Right lobe of liver (tissue), 6 donors: Measurements from ENCODE around the gene PRKCD. TPM values are rescaled to one million over a fixed set of nuclear protein-coding genes. Genes with fewer than 3 reads are reported as not detected.
A peak's percentile ranks its signal among the peaks of the same experiment; 100 is the strongest.

ENCODE experiments used
- ATAC-seq, 4 donors: fragments of 200-7000 bp; cut with Tn5 transposase; one replicate each; pipeline ENCODE4 v1.9.1; 2020; ENCODE audit warnings: mild to moderate bottlenecking in 4 of 4, moderate library complexity in 4 of 4
- DNase-seq, 3 donors: peaks; one replicate each; pipeline ENCODE4 v3.0.0-alpha.2; 2020
- H3K27ac ChIP-seq, 3 donors: fragments of 200-600 bp; one replicate each; pipeline ENCODE4 v1.8.0; 2022
- H3K27me3 ChIP-seq, 2 donors: fragments of 200-600 bp; one replicate each; pipeline ENCODE4 v1.8.0; 2022
- H3K36me3 ChIP-seq, 4 donors: fragments of 200-600 bp; sonication (generic) in 1 of 4; one replicate each; pipeline versions ENCODE4 v1.5.1 to v1.8.0; 2017 to 2022; ENCODE audit warnings: control low read depth in 1 of 4
- H3K4me1 ChIP-seq, 4 donors: fragments of 200-600 bp; sonication (generic) in 1 of 4; one replicate each; pipeline versions ENCODE4 v1.5.1 to v1.8.0; 2017 to 2022; ENCODE audit warnings: control low read depth in 1 of 4
- H3K4me3 ChIP-seq, 3 donors: fragments of 200-600 bp; one replicate each; pipeline ENCODE4 v1.8.0; 2022
- H3K9me3 ChIP-seq, 4 donors: fragments of 200-600 bp; sonication (generic) in 1 of 4; one replicate each; pipeline versions ENCODE4 v1.5.1 to v1.8.0; 2017 to 2022; ENCODE audit warnings: control low read depth in 1 of 4
- CTCF ChIP-seq, 4 donors: fragments of 200-600 bp in 3 of 4; fragments of 450-650 bp in 1 of 4; IDR thresholded peaks; one replicate each; pipeline versions ENCODE4 v1.5.1 to v1.8.0; 2016 to 2022; ENCODE audit warnings: antibody characterized with exemption in 4 of 4, mild to moderate bottlenecking in 2 of 4
- POLR2A ChIP-seq: fragments of 450-650 bp; IDR thresholded peaks from one replicate; pipeline ENCODE4 v1.6.1; 2017; ENCODE audit warnings: antibody characterized with exemption, mild to moderate bottlenecking
- WGBS: methylation state at CpG from one replicate; pipeline ENCODE4 v1.1.6; 2018; ENCODE audit warnings: low coverage, low lambda C conversion rate; ENCODE audit not compliant: insufficient coverage; ENCODE audit errors: missing lambda C conversion rate; 5-methylcytosine and 5-hydroxymethylcytosine counted together
- intact Hi-C, 2 donors: fragments of 100-400 bp; cut with DNase I; formaldehyde crosslinking; loops; one replicate each; pipeline versions ENCODE4 v1.11.2 to v1.14.1; 2022
- total RNA-seq, 6 experiments: library from RNA; depleted of rRNA in 2 of 6; stranded (reverse); fragments of >200 nt in 2 of 6; fragmentation: NEBNext Ultra II Directional in 3 of 6; extraction: Animal tissue kit (Norgen Biotek cat#: 25700) in 3 of 6; gene quantifications; one replicate each; pipeline versions ENCODE4 v1.1.0 to v1.2.4, GENCODE V29; 2016 to 2023
- donor health status: DM: no; HTN: yes; CAD: no.
- donor health status: DM: no; HTN: no; CAD: no.
- donor health status: DM: no; HTN: no; CAD: no.
- donor health status: DM: no; HTN: yes; CAD: no.
- donor health status: DM: no; HTN: yes; CAD: no.

The PRKCD gene
- total RNA-seq, 6 experiments from 2014 or later = 3.5 to 8.3 (median 5.1) TPM

DNA sequence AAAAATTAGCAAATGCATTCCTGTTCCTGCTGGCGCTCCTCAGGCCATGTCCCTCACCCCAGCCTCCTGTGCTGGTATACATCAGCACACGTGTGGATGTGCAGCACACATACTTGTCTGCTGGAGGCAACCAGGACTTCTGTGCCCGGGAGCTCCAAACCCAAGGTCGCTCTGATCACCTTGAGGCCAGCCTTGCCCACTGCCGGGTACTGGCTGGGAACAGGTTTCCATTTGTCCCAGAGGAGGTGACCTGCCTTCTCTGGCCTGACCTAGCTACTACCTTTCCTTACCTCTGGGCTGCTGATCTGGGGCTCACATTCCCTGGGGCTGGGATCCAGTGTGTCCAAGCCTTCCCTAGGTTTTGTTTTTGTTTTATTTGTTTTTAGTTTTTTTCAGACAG, 12.1 kb downstream of the PRKCD start:
- Histone ChIP-seq H3K27me3 (no peaks in the 10 kb centered on the region), H3K4me3 (no peak overlapping the region), H3K4me1 (no peaks in the 10 kb centered on the region), H3K9me3 (no peaks in the 10 kb centered on the region), H3K27ac (no peak overlapping the region), H3K36me3 (peaks cover 0 to 4% (median 0%) of the 10 kb centered on the region in 4 donors)
- WGBS = 92% methylated on average over 3 of the region's 5 CpGs
- no peak for DNase-seq
- intact Hi-C loops = no loop called here
- ATAC-seq = no peak
- TF ChIP-seq POLR2A (no peak), CTCF (IDR thresholded peaks at IDR 0.05) (no peak)

- Histone ChIP-seq H3K9me3 (no peaks in the 10 kb centered on the region), H3K27ac (no peak overlapping the region), H3K4me1 (no peaks in the 10 kb centered on the region), H3K4me3 (no peak overlapping the region), H3K36me3 (peaks cover 0 to 4% (median under 1%) of the 10 kb centered on the region in 4 donors), H3K27me3 (no peaks in the 10 kb centered on the region)
- ATAC-seq (no peak), DNase-seq (no peak)
- intact Hi-C loops = no loop called here
- TF ChIP-seq POLR2A (no peak), CTCF (IDR thresholded peaks at IDR 0.05) (no peak)
- WGBS = 79% methylated on average over 3 of the region's 9 CpGs
Measured at GRCh38 chr3:53174346-53175250, 13.6 kb downstream of the PRKCD start.

DNA sequence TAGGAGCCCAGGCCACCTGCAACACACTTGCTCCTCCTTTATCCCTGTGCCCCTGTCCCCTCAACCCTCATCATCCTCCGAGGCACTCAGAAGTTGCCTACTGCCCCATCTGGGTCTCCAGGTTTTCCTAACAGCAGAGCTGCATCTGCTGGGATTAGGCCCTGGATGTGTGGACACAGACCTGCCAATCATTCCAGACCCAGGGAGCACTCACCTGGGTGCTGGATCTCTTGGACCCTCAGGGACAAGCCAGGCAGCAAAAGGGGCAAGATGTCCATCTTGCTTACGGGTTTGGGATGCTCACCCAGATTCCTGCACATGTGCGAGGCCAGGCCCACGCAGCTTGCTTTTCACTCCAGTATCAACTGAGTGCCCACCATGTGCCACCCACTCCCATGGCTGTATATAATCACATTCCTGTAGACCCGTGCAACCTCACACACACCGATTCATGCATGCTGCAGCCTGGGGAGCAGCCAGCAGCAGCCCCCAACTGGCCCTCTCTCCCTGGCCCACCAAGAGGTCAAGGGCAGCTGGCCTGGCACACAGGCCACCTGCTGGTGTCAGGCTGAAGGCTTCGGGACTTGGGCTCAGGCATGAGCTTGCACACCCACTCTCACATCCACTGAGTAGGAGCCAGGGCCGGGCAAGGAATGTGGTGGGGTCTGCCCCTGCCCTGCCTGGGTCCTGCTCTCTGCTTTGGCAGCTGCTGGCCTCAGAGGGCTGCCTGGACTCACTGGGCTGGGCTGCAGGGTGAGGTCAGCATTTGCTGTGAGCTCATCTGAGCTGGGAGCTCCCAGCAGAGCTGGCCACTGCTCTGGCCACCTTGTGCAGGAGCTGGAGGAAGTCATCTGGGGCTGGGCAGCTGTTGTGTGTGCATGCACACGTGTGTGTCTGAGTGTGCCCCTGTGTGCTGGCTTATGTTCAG, 14.9 kb downstream of the PRKCD start:
- WGBS = no CpG with 5 or more reads among the region's 9 CpGs
- intact Hi-C loops = no loop called here

More for the DNA sequence above, 14.9 kb downstream of the PRKCD start:
- no peaks in the 10 kb centered on the region for H3K27me3 ChIP-seq
- peaks cover 0 to 7% (median 2%) of the 10 kb centered on the region in 4 donors for H3K36me3 ChIP-seq
- no peak overlapping the region for H3K4me3 ChIP-seq
- peak in 1 of 4 donors; percentile 23 for ATAC-seq
- no peaks in the 10 kb centered on the region for H3K9me3 ChIP-seq
- H3K27ac ChIP-seq = no peak overlapping the region
- no peaks in the 10 kb centered on the region for H3K4me1 ChIP-seq
- no peak for DNase-seq
- no peak for TF ChIP-seq CTCF (IDR thresholded peaks at IDR 0.05)
- TF ChIP-seq POLR2A = no peak
